ENCODE measurements around the gene PDS5B.

DNA sequence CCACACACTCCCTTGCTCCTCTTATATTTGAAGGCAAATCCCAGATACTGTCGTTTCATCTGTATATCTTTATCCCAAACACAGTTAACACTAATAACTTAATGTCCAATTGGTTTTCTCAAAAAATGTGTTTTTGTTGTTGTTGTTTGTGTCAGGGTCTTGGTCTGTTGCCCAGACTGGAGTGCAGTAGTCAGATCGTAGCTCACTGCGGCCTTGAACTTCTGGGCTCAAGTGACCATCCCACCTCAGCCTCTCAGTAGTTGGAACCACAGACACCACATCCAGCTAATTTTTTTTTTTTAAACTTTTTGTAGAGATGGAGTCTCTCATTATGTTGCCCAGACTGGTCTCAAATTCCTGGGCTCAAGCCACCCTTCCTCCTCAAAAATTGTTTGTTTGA, 137.7 kb downstream of the PDS5B start:
- TF ChIP-seq CTCF (conservative IDR thresholded peaks at IDR 0.05; ENCODE audit: low read depth, low read length) (no peak), EZH2 (IDR thresholded peaks at IDR 0.05; ENCODE audit: borderline replicate concordance, low read depth, low read length, poor library complexity, severe bottlenecking) (no peak)
